Measurements from ENCODE around the gene CAPN3. TPM values are rescaled to one million over a fixed set of nuclear protein-coding genes. Genes with fewer than 3 reads are reported as not detected.

Gene CAPN3
- total RNA-seq, 4 donors from 2014 or later: 0.82 to 8.8 (median 5.8) TPM

GRCh38 chr15:42360535-42361112 is 1.3 kb downstream of the CAPN3 start:
- intact Hi-C loops (cut with DNase I): no loop called here
- Histone ChIP-seq H3K27ac (no peak overlapping the region), H3K9me3 (no peaks in the 10 kb centered on the region), H3K36me3 (peaks cover 0 to 45% (median 0%) of the 10 kb centered on the region in 3 donors), H3K27me3 (no peaks in the 10 kb centered on the region), H3K4me3 (no peak overlapping the region), H3K4me1 (peaks cover 0 to 8% (median 0%) of the 10 kb centered on the region in 3 donors)
- TF ChIP-seq CTCF (IDR thresholded peaks at IDR 0.05) (no peak), POLR2A (IDR thresholded peaks at IDR 0.05) (no peak)
- no peak for DNase-seq
- WGBS, 2 donors: 93 to 99% methylated on average over 5 of the region's 5 CpGs

GRCh38 chr15:42363487-42363886 is 4.2 kb downstream of the CAPN3 start:
- H3K9me3 ChIP-seq: no peaks in the 10 kb centered on the region
- H3K4me3 ChIP-seq: no peak overlapping the region
- H3K27me3 ChIP-seq: no peaks in the 10 kb centered on the region
- TF ChIP-seq POLR2A (IDR thresholded peaks at IDR 0.05) (no peak), CTCF (IDR thresholded peaks at IDR 0.05) (no peak)
- DNase-seq: no peak
- H3K27ac ChIP-seq: no peak overlapping the region
- WGBS, 2 donors: 87 to 88% methylated on average over 3 of the region's 3 CpGs
- peaks cover 0 to 8% (median 0%) of the 10 kb centered on the region in 3 donors for H3K4me1 ChIP-seq
- peaks cover 0 to 22% (median 0%) of the 10 kb centered on the region in 3 donors for H3K36me3 ChIP-seq
- intact Hi-C loops (cut with DNase I): no loop called here

- no peak overlapping the region for H3K4me3 ChIP-seq
- DNase-seq: no peak
- peaks cover 0 to 22% (median 0%) of the 10 kb centered on the region in 3 donors for H3K36me3 ChIP-seq
Measured at GRCh38 chr15:42363942-42364341, 4.6 kb downstream of the CAPN3 start.

GRCh38 chr15:42364529-42364928 is 5.2 kb downstream of the CAPN3 start:
- WGBS, 2 donors: 43 to 50% methylated on average over 1 of the region's 1 CpG
- Histone ChIP-seq H3K36me3 (peaks cover 0 to 17% (median 0%) of the 10 kb centered on the region in 3 donors), H3K9me3 (no peaks in the 10 kb centered on the region), H3K4me1 (peaks cover 0 to 8% (median 0%) of the 10 kb centered on the region in 3 donors), H3K27ac (no peak overlapping the region), H3K4me3 (no peak overlapping the region), H3K27me3 (no peaks in the 10 kb centered on the region)
- intact Hi-C loops (cut with DNase I): no loop called here
- no peak for TF ChIP-seq CTCF (IDR thresholded peaks at IDR 0.05)
- no peak for TF ChIP-seq POLR2A (IDR thresholded peaks at IDR 0.05)
- no peak for DNase-seq

More at GRCh38 chr15:42363942-42364341, 4.6 kb downstream of the CAPN3 start:
- H3K27ac ChIP-seq: no peak overlapping the region
- no peak for TF ChIP-seq CTCF (IDR thresholded peaks at IDR 0.05)
- TF ChIP-seq POLR2A (IDR thresholded peaks at IDR 0.05): no peak
- intact Hi-C loops (cut with DNase I): no loop called here
- no peaks in the 10 kb centered on the region for H3K27me3 ChIP-seq
- no peaks in the 10 kb centered on the region for H3K9me3 ChIP-seq
- peaks cover 0 to 8% (median 0%) of the 10 kb centered on the region in 3 donors for H3K4me1 ChIP-seq

- 87 to 91% methylated on average over 5 of the region's 5 CpGs for WGBS, 2 donors
- H3K9me3 ChIP-seq: no peaks in the 10 kb centered on the region
- H3K4me1 ChIP-seq: peaks cover 0 to 8% (median 0%) of the 10 kb centered on the region in 3 donors
- DNase-seq: no peak
- H3K36me3 ChIP-seq: peaks cover 0 to 9% (median 0%) of the 10 kb centered on the region in 3 donors
- no peaks in the 10 kb centered on the region for H3K27me3 ChIP-seq
- no peak for TF ChIP-seq CTCF (IDR thresholded peaks at IDR 0.05)
- no peak for TF ChIP-seq POLR2A (IDR thresholded peaks at IDR 0.05)
- intact Hi-C loops (cut with DNase I): no loop called here
- no peak overlapping the region for H3K27ac ChIP-seq
- H3K4me3 ChIP-seq: no peak overlapping the region
Measured at GRCh38 chr15:42365921-42366550, 6.7 kb downstream of the CAPN3 start.

All from esophagus squamous epithelium (tissue), 5 donors.